ENCODE data around the gene VANGL2.

DNA sequence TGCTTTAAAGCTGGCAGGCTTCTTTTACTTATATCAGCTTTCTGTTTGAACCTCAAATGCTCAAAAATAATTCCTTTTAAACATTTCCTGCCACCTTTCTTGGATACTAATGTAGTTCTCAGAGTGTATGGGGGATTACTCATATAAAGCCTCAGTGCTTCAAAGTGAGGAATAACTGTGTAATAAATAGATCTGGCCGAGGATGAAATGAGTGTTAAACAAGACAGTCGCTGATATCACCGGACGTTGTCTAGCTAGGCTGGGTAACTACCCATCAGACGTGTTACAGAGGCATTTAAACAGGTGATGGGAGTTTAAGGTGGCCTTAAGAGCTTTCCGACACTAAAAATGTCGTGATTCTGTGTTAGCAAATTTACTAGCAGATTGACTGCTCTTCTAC, 53.1 kb downstream of the VANGL2 start:
- TF ChIP-seq, protein P1, sequence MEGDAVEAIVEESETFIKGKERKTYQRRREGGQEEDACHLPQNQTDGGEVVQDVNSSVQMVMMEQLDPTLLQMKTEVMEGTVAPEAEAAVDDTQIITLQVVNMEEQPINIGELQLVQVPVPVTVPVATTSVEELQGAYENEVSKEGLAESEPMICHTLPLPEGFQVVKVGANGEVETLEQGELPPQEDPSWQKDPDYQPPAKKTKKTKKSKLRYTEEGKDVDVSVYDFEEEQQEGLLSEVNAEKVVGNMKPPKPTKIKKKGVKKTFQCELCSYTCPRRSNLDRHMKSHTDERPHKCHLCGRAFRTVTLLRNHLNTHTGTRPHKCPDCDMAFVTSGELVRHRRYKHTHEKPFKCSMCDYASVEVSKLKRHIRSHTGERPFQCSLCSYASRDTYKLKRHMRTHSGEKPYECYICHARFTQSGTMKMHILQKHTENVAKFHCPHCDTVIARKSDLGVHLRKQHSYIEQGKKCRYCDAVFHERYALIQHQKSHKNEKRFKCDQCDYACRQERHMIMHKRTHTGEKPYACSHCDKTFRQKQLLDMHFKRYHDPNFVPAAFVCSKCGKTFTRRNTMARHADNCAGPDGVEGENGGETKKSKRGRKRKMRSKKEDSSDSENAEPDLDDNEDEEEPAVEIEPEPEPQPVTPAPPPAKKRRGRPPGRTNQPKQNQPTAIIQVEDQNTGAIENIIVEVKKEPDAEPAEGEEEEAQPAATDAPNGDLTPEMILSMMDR (conservative IDR thresholded peaks at IDR 0.05): no peak
- no peak for TF ChIP-seq ZFX (IDR thresholded peaks at IDR 0.05)

Measured in C4-2B (cell line).